Naive thymus-derived CD4-positive, alpha-beta T cell (primary cell): Measurements from ENCODE around the gene TMC1. TPM values are rescaled to one million over a fixed set of nuclear protein-coding genes. Genes with fewer than 3 reads are reported as not detected.

Experiments used
- ATAC-seq: fragments of 150-1000 bp; cut with Tn5 transposase; 2 replicates; pipeline ENCODE4 v1.10.0; 2021; ENCODE audit warnings: mild to moderate bottlenecking, moderate library complexity
- CTCF ChIA-PET: fragments of 350-600 bp; sonication (Branson Sonifier 250); formaldehyde crosslinking; loops from one replicate; lab custom pipeline; 2021; ENCODE audit warnings: antibody characterized with exemption; lab: Charles Lee
- POLR2A ChIA-PET: fragments of 350-600 bp; sonication (Branson Sonifier 250); formaldehyde crosslinking; loops from one replicate; lab custom pipeline; 2021; ENCODE audit warnings: antibody characterized with exemption, inconsistent platforms; lab: Charles Lee
- DNase-seq, 9 donors: peaks; one replicate each; pipeline versions ENCODE4 v3.0.0 to v3.0.0-alpha.2; 2020 to 2022; ENCODE audit warnings: mixed read lengths in 1 of 9
- H3K27ac ChIP-seq: one replicate; pipeline ENCODE4 v1.7.0; 2013; ENCODE audit warnings: mild to moderate bottlenecking, low read depth, low read length, moderate library complexity
- H3K27me3 ChIP-seq, 2 donors: one replicate each; pipeline ENCODE4 v1.7.0; 2013; ENCODE audit warnings: low read length in 2 of 2, mild to moderate bottlenecking in 2 of 2, moderate library complexity in 2 of 2; ENCODE audit not compliant: control insufficient read depth in 2 of 2, insufficient read depth in 2 of 2
- H3K36me3 ChIP-seq, 3 experiments: 1 replicate in 2 of 3; 2 replicates in 1 of 3; pipeline ENCODE4 v1.7.0; 2013; ENCODE audit warnings: low read length in 3 of 3, mild to moderate bottlenecking in 3 of 3, moderate library complexity in 1 of 3; ENCODE audit not compliant: insufficient read depth in 3 of 3, control insufficient read depth in 2 of 3
- H3K4me1 ChIP-seq, 2 donors: one replicate each; pipeline ENCODE4 v1.7.0; 2013; ENCODE audit warnings: low read length in 2 of 2, mild to moderate bottlenecking in 2 of 2, moderate library complexity in 1 of 2; ENCODE audit not compliant: control insufficient read depth in 2 of 2, insufficient read depth in 2 of 2
- H3K4me3 ChIP-seq: 2 replicates; pipeline ENCODE4 v1.7.0; 2013; ENCODE audit warnings: mild to moderate bottlenecking, low read length
- H3K9me3 ChIP-seq, 3 experiments: 1 replicate in 2 of 3; 2 replicates in 1 of 3; pipeline ENCODE4 v1.7.0; 2013; ENCODE audit warnings: low read length in 3 of 3; ENCODE audit not compliant: control insufficient read depth in 2 of 3
- H3K27ac Mint-ChIP-seq, 9 donors: one replicate each; pipeline ENCODE4 v1.8.0; 2020 to 2022; ENCODE audit warnings: mixed read lengths in 9 of 9, mild to moderate bottlenecking in 8 of 9, moderate library complexity in 5 of 9, inconsistent platforms in 2 of 9
- H3K27me3 Mint-ChIP-seq, 5 donors: one replicate each; pipeline ENCODE4 v1.8.0; 2021 to 2022; ENCODE audit warnings: mixed read lengths in 5 of 5, mild to moderate bottlenecking in 1 of 5
- H3K36me3 Mint-ChIP-seq, 5 donors: one replicate each; pipeline ENCODE4 v1.8.0; 2020 to 2022; ENCODE audit warnings: mixed read lengths in 5 of 5, mild to moderate bottlenecking in 3 of 5, inconsistent platforms in 1 of 5
- H3K4me1 Mint-ChIP-seq, 7 donors: one replicate each; pipeline ENCODE4 v1.8.0; 2020 to 2022; ENCODE audit warnings: mixed read lengths in 7 of 7, mild to moderate bottlenecking in 3 of 7, inconsistent platforms in 1 of 7
- H3K4me3 Mint-ChIP-seq, 10 donors: one replicate each; pipeline ENCODE4 v1.8.0; 2020 to 2022; ENCODE audit warnings: mild to moderate bottlenecking in 10 of 10, mixed read lengths in 10 of 10, moderate library complexity in 6 of 10, inconsistent platforms in 2 of 10
- H3K9me3 Mint-ChIP-seq, 11 donors: one replicate each; pipeline ENCODE4 v1.8.0; 2020 to 2022; ENCODE audit warnings: mixed read lengths in 11 of 11, mild to moderate bottlenecking in 4 of 11, inconsistent platforms in 1 of 11, moderate library complexity in 1 of 11
- intact Hi-C, 2 donors: fragments of 100-400 bp; cut with micrococcal nuclease; formaldehyde crosslinking; loops; one replicate each; pipeline ENCODE4 v1.15.1; 2023
- polyA plus RNA-seq, 2 donors: library from polyadenylated mRNA; unstranded; fragments of 300-500 nt; fragmentation: Illumina TruSeq; gene quantifications; one replicate each; pipeline ENCODE4 v1.2.3, GENCODE V29; 2021
- total RNA-seq, 6 experiments: library from RNA in 5 of 6; stranded (reverse) in 5 of 6; gene quantifications; 1 replicate in 5 of 6; 2 replicates in 1 of 6; pipeline ENCODE4 v1.2.3 and lab custom pipeline; 2021 to 2026

Gene TMC1
- total and polyA plus RNA-seq, 7 experiments from 2014 or later: not detected

GRCh38 chr9:72871685-72872084, 350.3 kb downstream of the TMC1 start:
- Histone ChIP-seq H3K36me3 (no peaks in the 10 kb centered on the region), H3K9me3 (no peaks in the 10 kb centered on the region), H3K4me3 (no peak overlapping the region), H3K27me3 (no peaks in the 10 kb centered on the region), H3K4me1 (no peaks in the 10 kb centered on the region), H3K27ac (no peak overlapping the region)
- peaks cover 3 to 30% (median 16%) of the 10 kb centered on the region in 5 donors for H3K27me3 Mint-ChIP-seq
- H3K36me3 Mint-ChIP-seq: no peaks in the 10 kb centered on the region
- H3K4me1 Mint-ChIP-seq: no peaks in the 10 kb centered on the region
- H3K4me3 Mint-ChIP-seq: no peak overlapping the region
- ChIA-PET CTCF (no interaction called here), POLR2A (no interaction called here)
- H3K27ac Mint-ChIP-seq: no peak overlapping the region
- DNase-seq (no peak), ATAC-seq (no peak)
- intact Hi-C loops: loop anchor here (5.0 kb wide), 2 partner anchors 151 to 316 kb away; no protein-coding TSS in a partner anchor
- H3K9me3 Mint-ChIP-seq: peaks cover 0 to 9% (median 0%) of the 10 kb centered on the region in 11 donors

- peaks cover 0 to 4% (median 0%) of the 10 kb centered on the region in 11 donors for H3K9me3 Mint-ChIP-seq
- no peak overlapping the region for H3K4me3 Mint-ChIP-seq
- Histone ChIP-seq H3K9me3 (no peaks in the 10 kb centered on the region), H3K36me3 (no peaks in the 10 kb centered on the region), H3K27ac (no peak overlapping the region), H3K4me3 (no peak overlapping the region), H3K27me3 (no peaks in the 10 kb centered on the region), H3K4me1 (no peaks in the 10 kb centered on the region)
- POLR2A ChIA-PET: no interaction called here
- no peak overlapping the region for H3K27ac Mint-ChIP-seq
- no peaks in the 10 kb centered on the region for H3K36me3 Mint-ChIP-seq
- intact Hi-C loops: loop anchor here (5.0 kb wide), 2 partner anchors 150 to 315 kb away; no protein-coding TSS in a partner anchor
- CTCF ChIA-PET: no interaction called here
- no peaks in the 10 kb centered on the region for H3K4me1 Mint-ChIP-seq
- peaks cover 3 to 26% (median 16%) of the 10 kb centered on the region in 5 donors for H3K27me3 Mint-ChIP-seq
- DNase-seq (no peak), ATAC-seq (no peak)
Observed at GRCh38 chr9:72872718-72873117, 351.3 kb downstream of the TMC1 start.

GRCh38 chr9:72873456-72873855, 352.0 kb downstream of the TMC1 start:
- Histone ChIP-seq H3K9me3 (no peaks in the 10 kb centered on the region), H3K36me3 (no peaks in the 10 kb centered on the region), H3K27ac (no peak overlapping the region), H3K4me1 (no peaks in the 10 kb centered on the region), H3K27me3 (no peaks in the 10 kb centered on the region), H3K4me3 (no peak overlapping the region)
- no peak for DNase-seq
- Mint-ChIP-seq H3K4me3 (no peak overlapping the region), H3K36me3 (no peaks in the 10 kb centered on the region), H3K27me3 (peaks cover 3 to 22% (median 20%) of the 10 kb centered on the region in 5 donors), H3K9me3 (peaks cover 0 to 3% (median 0%) of the 10 kb centered on the region in 11 donors), H3K27ac (no peak overlapping the region), H3K4me1 (no peaks in the 10 kb centered on the region)
- CTCF ChIA-PET: no interaction called here
- POLR2A ChIA-PET: no interaction called here
- ATAC-seq: no peak
- intact Hi-C loops: loop anchor here (5.0 kb wide), 2 partner anchors 149 to 314 kb away; no protein-coding TSS in a partner anchor

GRCh38 chr9:72874344-72874743, 352.9 kb downstream of the TMC1 start:
- Mint-ChIP-seq H3K36me3 (no peaks in the 10 kb centered on the region), H3K4me1 (no peaks in the 10 kb centered on the region), H3K27me3 (peaks cover 3 to 23% (median 20%) of the 10 kb centered on the region in 5 donors), H3K4me3 (no peak overlapping the region), H3K9me3 (peaks cover 0 to 3% (median 0%) of the 10 kb centered on the region in 11 donors), H3K27ac (no peak overlapping the region)
- POLR2A ChIA-PET: no interaction called here
- Histone ChIP-seq H3K27me3 (no peaks in the 10 kb centered on the region), H3K9me3 (no peaks in the 10 kb centered on the region), H3K4me1 (no peaks in the 10 kb centered on the region), H3K36me3 (no peaks in the 10 kb centered on the region), H3K27ac (no peak overlapping the region), H3K4me3 (no peak overlapping the region)
- CTCF ChIA-PET: no interaction called here
- ATAC-seq (no peak), DNase-seq (no peak)
- intact Hi-C loops: loop anchor here (5.0 kb wide), 2 partner anchors 148 to 313 kb away; no protein-coding TSS in a partner anchor

GRCh38 chr9:72875221-72875620, 353.8 kb downstream of the TMC1 start:
- H3K27me3 ChIP-seq: no peaks in the 10 kb centered on the region
- intact Hi-C loops: no loop called here
- DNase-seq: no peak
- no peak for ATAC-seq
- no peaks in the 10 kb centered on the region for H3K4me1 Mint-ChIP-seq
- H3K9me3 Mint-ChIP-seq: peaks cover 0 to 3% (median 0%) of the 10 kb centered on the region in 11 donors
- H3K27ac Mint-ChIP-seq: no peak overlapping the region
- no peak overlapping the region for H3K4me3 ChIP-seq
- POLR2A ChIA-PET: no interaction called here
- CTCF ChIA-PET: no interaction called here
- peaks cover 3 to 23% (median 13%) of the 10 kb centered on the region in 5 donors for H3K27me3 Mint-ChIP-seq
- H3K36me3 Mint-ChIP-seq: no peaks in the 10 kb centered on the region
- H3K36me3 ChIP-seq: no peaks in the 10 kb centered on the region
- H3K4me3 Mint-ChIP-seq: no peak overlapping the region
- no peak overlapping the region for H3K27ac ChIP-seq
- no peaks in the 10 kb centered on the region for H3K9me3 ChIP-seq
- no peaks in the 10 kb centered on the region for H3K4me1 ChIP-seq

- Histone ChIP-seq H3K4me3 (no peak overlapping the region), H3K27ac (no peak overlapping the region), H3K9me3 (no peaks in the 10 kb centered on the region), H3K27me3 (no peaks in the 10 kb centered on the region), H3K36me3 (no peaks in the 10 kb centered on the region), H3K4me1 (no peaks in the 10 kb centered on the region)
- DNase-seq: no peak
- Mint-ChIP-seq H3K4me1 (no peaks in the 10 kb centered on the region), H3K27me3 (peaks cover 0 to 7% (median 0%) of the 10 kb centered on the region in 5 donors), H3K4me3 (no peak overlapping the region), H3K36me3 (no peaks in the 10 kb centered on the region), H3K9me3 (peaks cover 0 to 3% (median 0%) of the 10 kb centered on the region in 11 donors), H3K27ac (no peak overlapping the region)
- no peak for ATAC-seq
- ChIA-PET POLR2A (no interaction called here), CTCF (no interaction called here)
- intact Hi-C loops: no loop called here
Observed at GRCh38 chr9:72880821-72881220, 359.4 kb downstream of the TMC1 start.

- no peak for ATAC-seq
- POLR2A ChIA-PET: no interaction called here
- no peaks in the 10 kb centered on the region for H3K36me3 Mint-ChIP-seq
- Histone ChIP-seq H3K27me3 (no peaks in the 10 kb centered on the region), H3K4me1 (no peaks in the 10 kb centered on the region), H3K27ac (no peak overlapping the region), H3K36me3 (no peaks in the 10 kb centered on the region), H3K4me3 (no peak overlapping the region), H3K9me3 (no peaks in the 10 kb centered on the region)
- H3K9me3 Mint-ChIP-seq: peaks cover 0 to 3% (median 0%) of the 10 kb centered on the region in 11 donors
- no peak overlapping the region for H3K4me3 Mint-ChIP-seq
- no peaks in the 10 kb centered on the region for H3K4me1 Mint-ChIP-seq
- CTCF ChIA-PET: no interaction called here
- intact Hi-C loops: no loop called here
- H3K27ac Mint-ChIP-seq: no peak overlapping the region
- peaks cover 0 to 12% (median 0%) of the 10 kb centered on the region in 5 donors for H3K27me3 Mint-ChIP-seq
- DNase-seq: no peak
Observed at GRCh38 chr9:72882117-72882775, 360.8 kb downstream of the TMC1 start.
